Measurements from ENCODE around the gene ARL5B.

The ARL5B gene

GRCh38 chr10:18615618-18616017 is 43.6 kb upstream of the ARL5B start:
- no peak overlapping the region for H3K9ac ChIP-seq (ENCODE audit: low read length)
- no peaks in the 10 kb centered on the region for H3K9me3 ChIP-seq (ENCODE audit: low read length)
- H2AFZ ChIP-seq (ENCODE audit: low read length), result no peak overlapping the region
- TF ChIP-seq, protein P1, sequence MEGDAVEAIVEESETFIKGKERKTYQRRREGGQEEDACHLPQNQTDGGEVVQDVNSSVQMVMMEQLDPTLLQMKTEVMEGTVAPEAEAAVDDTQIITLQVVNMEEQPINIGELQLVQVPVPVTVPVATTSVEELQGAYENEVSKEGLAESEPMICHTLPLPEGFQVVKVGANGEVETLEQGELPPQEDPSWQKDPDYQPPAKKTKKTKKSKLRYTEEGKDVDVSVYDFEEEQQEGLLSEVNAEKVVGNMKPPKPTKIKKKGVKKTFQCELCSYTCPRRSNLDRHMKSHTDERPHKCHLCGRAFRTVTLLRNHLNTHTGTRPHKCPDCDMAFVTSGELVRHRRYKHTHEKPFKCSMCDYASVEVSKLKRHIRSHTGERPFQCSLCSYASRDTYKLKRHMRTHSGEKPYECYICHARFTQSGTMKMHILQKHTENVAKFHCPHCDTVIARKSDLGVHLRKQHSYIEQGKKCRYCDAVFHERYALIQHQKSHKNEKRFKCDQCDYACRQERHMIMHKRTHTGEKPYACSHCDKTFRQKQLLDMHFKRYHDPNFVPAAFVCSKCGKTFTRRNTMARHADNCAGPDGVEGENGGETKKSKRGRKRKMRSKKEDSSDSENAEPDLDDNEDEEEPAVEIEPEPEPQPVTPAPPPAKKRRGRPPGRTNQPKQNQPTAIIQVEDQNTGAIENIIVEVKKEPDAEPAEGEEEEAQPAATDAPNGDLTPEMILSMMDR (IDR thresholded peaks at IDR 0.05; ENCODE audit: low read length), result no peak
- TF ChIP-seq EZH2 (IDR thresholded peaks at IDR 0.05; ENCODE audit: borderline replicate concordance, low read length), result no peak
- peaks cover 57% of the 10 kb centered on the region for H3K36me3 ChIP-seq (ENCODE audit: insufficient read depth, low read length)
- H3F3A ChIP-seq (ENCODE audit: insufficient read depth, low read length), result no peaks in the 10 kb centered on the region
- no peaks in the 10 kb centered on the region for H3K9me2 ChIP-seq (ENCODE audit: low read depth, low read length)
- H3K4me1 ChIP-seq (ENCODE audit: insufficient read depth, low read length, severe bottlenecking), result no peaks in the 10 kb centered on the region
- no peaks in the 10 kb centered on the region for H3K79me2 ChIP-seq (ENCODE audit: insufficient read depth, low read length)
- no peaks in the 10 kb centered on the region for H3K27me3 ChIP-seq (ENCODE audit: insufficient read depth, low read length)
- no peak overlapping the region for H3K4me2 ChIP-seq (ENCODE audit: low read length)
- no peak overlapping the region for H3K27ac ChIP-seq (ENCODE audit: low read depth, low read length, poor library complexity, severe bottlenecking)
- no peaks in the 10 kb centered on the region for H4K20me1 ChIP-seq (ENCODE audit: insufficient read depth, low read length)
- H3K4me3 ChIP-seq (ENCODE audit: low read depth, low read length, poor library complexity, severe bottlenecking), result no peak overlapping the region

- Histone ChIP-seq H3F3A (ENCODE audit: insufficient read depth, low read length) (no peaks in the 10 kb centered on the region), H3K9ac (ENCODE audit: low read length) (no peak overlapping the region), H3K9me3 (ENCODE audit: low read length) (no peaks in the 10 kb centered on the region), H4K20me1 (ENCODE audit: insufficient read depth, low read length) (no peaks in the 10 kb centered on the region), H3K4me2 (ENCODE audit: low read length) (no peak overlapping the region), H3K4me3 (ENCODE audit: low read depth, low read length, poor library complexity, severe bottlenecking) (no peak overlapping the region), H3K36me3 (ENCODE audit: insufficient read depth, low read length) (peaks cover 61% of the 10 kb centered on the region), H3K27ac (ENCODE audit: low read depth, low read length, poor library complexity, severe bottlenecking) (no peak overlapping the region), H3K4me1 (ENCODE audit: insufficient read depth, low read length, severe bottlenecking) (no peaks in the 10 kb centered on the region), H3K27me3 (ENCODE audit: insufficient read depth, low read length) (no peaks in the 10 kb centered on the region), H3K9me2 (ENCODE audit: low read depth, low read length) (no peaks in the 10 kb centered on the region), H3K79me2 (ENCODE audit: insufficient read depth, low read length) (no peaks in the 10 kb centered on the region), H2AFZ (ENCODE audit: low read length) (no peak overlapping the region)
- no peak for TF ChIP-seq EZH2 (IDR thresholded peaks at IDR 0.05; ENCODE audit: borderline replicate concordance, low read length)
- TF ChIP-seq, protein P1 (IDR thresholded peaks at IDR 0.05; ENCODE audit: low read length), result no peak
These were observed 42.9 kb upstream of the ARL5B start for GRCh38 chr10:18616337-18616736.

GRCh38 chr10:18619016-18619415 is 40.2 kb upstream of the ARL5B start:
- Histone ChIP-seq H3F3A (ENCODE audit: insufficient read depth, low read length) (no peaks in the 10 kb centered on the region), H4K20me1 (ENCODE audit: insufficient read depth, low read length) (no peaks in the 10 kb centered on the region), H3K4me2 (ENCODE audit: low read length) (no peak overlapping the region), H3K9me3 (ENCODE audit: low read length) (no peaks in the 10 kb centered on the region), H3K4me3 (ENCODE audit: low read depth, low read length, poor library complexity, severe bottlenecking) (no peak overlapping the region), H3K27ac (ENCODE audit: low read depth, low read length, poor library complexity, severe bottlenecking) (no peak overlapping the region), H3K9ac (ENCODE audit: low read length) (no peak overlapping the region), H3K4me1 (ENCODE audit: insufficient read depth, low read length, severe bottlenecking) (no peaks in the 10 kb centered on the region), H3K36me3 (ENCODE audit: insufficient read depth, low read length) (peaks cover 47% of the 10 kb centered on the region), H3K27me3 (ENCODE audit: insufficient read depth, low read length) (no peaks in the 10 kb centered on the region), H3K79me2 (ENCODE audit: insufficient read depth, low read length) (no peaks in the 10 kb centered on the region), H2AFZ (ENCODE audit: low read length) (no peak overlapping the region), H3K9me2 (ENCODE audit: low read depth, low read length) (no peaks in the 10 kb centered on the region)
- no peak for TF ChIP-seq EZH2 (IDR thresholded peaks at IDR 0.05; ENCODE audit: borderline replicate concordance, low read length)
- TF ChIP-seq, protein P1 (IDR thresholded peaks at IDR 0.05; ENCODE audit: low read length), result no peak
